ENCODE data around the gene CBFA2T3.
A peak's percentile ranks its signal among the peaks of the same experiment; 100 is the strongest.

CBFA2T3 gene

DNA sequence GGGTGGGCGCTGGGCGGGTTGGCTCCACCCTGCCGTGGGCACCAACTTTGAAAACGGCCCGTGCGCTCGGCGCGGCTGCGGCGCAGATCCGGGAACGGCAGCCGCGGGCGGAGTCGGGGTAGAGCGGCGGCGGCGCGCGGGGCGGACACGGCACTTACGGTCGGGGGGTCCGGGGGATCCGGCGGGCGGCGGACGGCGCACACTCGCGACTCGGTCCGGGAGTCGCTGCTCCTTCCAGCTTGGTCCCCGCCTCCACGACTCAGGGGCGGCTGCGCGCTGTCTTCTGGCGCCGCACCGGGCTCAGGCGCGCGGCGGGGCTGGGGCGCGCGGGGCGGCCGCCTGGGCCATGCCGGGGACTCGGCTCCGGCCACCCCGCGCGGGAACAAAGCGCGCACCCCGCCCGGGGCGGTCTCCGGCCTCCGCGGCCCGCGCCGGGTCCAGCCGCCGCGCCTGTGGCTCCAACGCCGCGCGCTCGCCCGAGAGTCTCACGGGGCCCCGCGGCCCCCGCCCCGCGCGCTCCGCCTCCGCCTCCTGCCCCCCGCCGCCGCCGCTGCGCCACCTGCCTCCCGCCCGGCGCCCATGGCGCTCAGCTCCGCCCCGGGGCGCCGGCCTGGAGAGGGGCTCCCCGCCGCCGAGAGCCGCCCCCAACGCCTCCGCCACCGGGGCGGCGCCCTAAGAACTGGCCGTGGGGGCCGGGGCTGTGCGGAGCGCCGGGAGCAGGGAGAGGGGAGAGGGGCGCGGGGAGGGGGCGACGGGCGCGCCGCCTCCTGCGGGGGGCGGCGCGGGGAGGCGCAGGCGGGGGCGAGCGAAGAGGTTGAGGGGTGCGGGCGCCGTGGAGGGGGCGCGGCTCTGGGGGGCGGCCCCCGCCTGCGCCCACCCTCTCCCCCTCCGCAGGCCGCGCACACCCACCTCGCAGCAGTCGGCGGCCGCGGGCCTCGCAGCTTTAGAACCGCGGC, 35.9 kb downstream of the CBFA2T3 start:
- TF ChIP-seq, protein P1, sequence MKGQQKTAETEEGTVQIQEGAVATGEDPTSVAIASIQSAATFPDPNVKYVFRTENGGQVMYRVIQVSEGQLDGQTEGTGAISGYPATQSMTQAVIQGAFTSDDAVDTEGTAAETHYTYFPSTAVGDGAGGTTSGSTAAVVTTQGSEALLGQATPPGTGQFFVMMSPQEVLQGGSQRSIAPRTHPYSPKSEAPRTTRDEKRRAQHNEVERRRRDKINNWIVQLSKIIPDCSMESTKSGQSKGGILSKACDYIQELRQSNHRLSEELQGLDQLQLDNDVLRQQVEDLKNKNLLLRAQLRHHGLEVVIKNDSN (IDR thresholded peaks at IDR 0.05) = no peak
- TF ChIP-seq ZBTB7A (IDR thresholded peaks at IDR 0.05; ENCODE audit: low read depth) (peak; percentile 1; the same call in 1 of the 2 replicates), EGR1 (IDR thresholded peaks at IDR 0.05) (peak; percentile 24; the same call in 1 of the 2 replicates), TCF12 (IDR thresholded peaks at IDR 0.05; ENCODE audit: low read depth) (no peak), NFIC (IDR thresholded peaks at IDR 0.05) (no peak), CREB1 (IDR thresholded peaks at IDR 0.05; ENCODE audit: low read depth) (no peak), TEAD4 (IDR thresholded peaks at IDR 0.05) (no peak), EP300 (IDR thresholded peaks at IDR 0.05; ENCODE audit: borderline replicate concordance) (no peak), FOXM1 (IDR thresholded peaks at IDR 0.05; ENCODE audit: borderline replicate concordance, low read depth) (no peak), CEBPB (IDR thresholded peaks at IDR 0.05) (no peak), TAF1 (IDR thresholded peaks at IDR 0.05; ENCODE audit: low read depth) (no peak), RAD21 (IDR thresholded peaks at IDR 0.05; ENCODE audit: low read depth) (no peak), REST (IDR thresholded peaks at IDR 0.05; ENCODE audit: low read depth) (no peak), YY1 (IDR thresholded peaks at IDR 0.05; ENCODE audit: low read depth) (no peak)
- TF ChIP-seq, protein P2, sequence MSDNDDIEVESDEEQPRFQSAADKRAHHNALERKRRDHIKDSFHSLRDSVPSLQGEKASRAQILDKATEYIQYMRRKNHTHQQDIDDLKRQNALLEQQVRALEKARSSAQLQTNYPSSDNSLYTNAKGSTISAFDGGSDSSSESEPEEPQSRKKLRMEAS (IDR thresholded peaks at IDR 0.05) = no peak

GRCh38 chr16:88939972-88940861, 36.8 kb downstream of the CBFA2T3 start:
- TF ChIP-seq TCF12 (IDR thresholded peaks at IDR 0.05; ENCODE audit: low read depth) = no peak
- peak; percentile 15; the same call in 1 of the 2 replicates for TF ChIP-seq ZBTB7A (IDR thresholded peaks at IDR 0.05; ENCODE audit: low read depth)

DNA sequence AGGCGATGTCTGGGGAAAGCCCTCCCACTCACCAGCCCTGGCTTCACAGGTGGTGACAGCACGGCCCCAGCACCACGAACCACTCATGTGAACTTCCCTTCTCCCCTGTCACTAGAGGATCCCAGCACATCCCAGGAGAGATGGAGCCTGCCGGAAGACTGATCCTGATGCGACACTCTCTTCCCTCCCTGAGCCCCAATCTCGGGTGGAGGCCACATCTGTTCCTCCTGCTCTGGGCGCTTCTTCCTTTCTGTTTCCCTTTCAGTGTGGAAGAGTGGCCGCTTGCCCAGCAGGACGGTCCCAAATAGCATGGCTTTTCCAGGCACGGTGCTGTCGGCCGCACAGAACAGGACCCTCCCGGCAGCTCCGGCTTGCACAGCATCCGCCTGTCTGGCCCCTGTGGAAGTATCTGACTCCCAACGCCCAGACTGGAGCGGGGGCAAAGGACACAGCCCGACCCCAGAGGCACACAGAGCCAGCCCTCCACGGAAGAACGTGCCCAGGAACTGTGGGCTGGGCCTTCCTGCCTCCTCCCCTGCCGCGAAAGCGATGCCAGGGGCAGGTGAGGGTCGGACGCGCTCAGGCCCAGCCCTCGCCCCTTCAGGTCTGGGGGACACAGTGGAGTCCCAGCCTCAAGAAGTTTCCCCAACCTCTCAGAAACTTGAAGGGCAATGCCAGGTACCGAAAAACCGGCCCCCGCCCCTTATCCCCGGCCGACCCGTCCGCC, 37.6 kb downstream of the CBFA2T3 start:
- TF ChIP-seq RAD21 (IDR thresholded peaks at IDR 0.05; ENCODE audit: low read depth) (no peak), TCF12 (IDR thresholded peaks at IDR 0.05; ENCODE audit: low read depth) (no peak), REST (IDR thresholded peaks at IDR 0.05; ENCODE audit: low read depth) (no peak), NFIC (IDR thresholded peaks at IDR 0.05) (no peak), YY1 (IDR thresholded peaks at IDR 0.05; ENCODE audit: low read depth) (no peak), EGR1 (IDR thresholded peaks at IDR 0.05) (no peak), CEBPB (IDR thresholded peaks at IDR 0.05) (no peak), TEAD4 (IDR thresholded peaks at IDR 0.05) (no peak), TAF1 (IDR thresholded peaks at IDR 0.05; ENCODE audit: low read depth) (no peak), FOXM1 (IDR thresholded peaks at IDR 0.05; ENCODE audit: borderline replicate concordance, low read depth) (no peak), EP300 (IDR thresholded peaks at IDR 0.05; ENCODE audit: borderline replicate concordance) (no peak), CREB1 (IDR thresholded peaks at IDR 0.05; ENCODE audit: low read depth) (no peak)
- TF ChIP-seq, protein P2 (IDR thresholded peaks at IDR 0.05) = no peak

- TF ChIP-seq EGR1 (IDR thresholded peaks at IDR 0.05) (no peak), NFIC (IDR thresholded peaks at IDR 0.05) (no peak), TCF12 (IDR thresholded peaks at IDR 0.05; ENCODE audit: low read depth) (no peak), CEBPB (IDR thresholded peaks at IDR 0.05) (no peak), REST (IDR thresholded peaks at IDR 0.05; ENCODE audit: low read depth) (no peak), ZBTB7A (IDR thresholded peaks at IDR 0.05; ENCODE audit: low read depth) (no peak), EP300 (IDR thresholded peaks at IDR 0.05; ENCODE audit: borderline replicate concordance) (no peak), FOXM1 (IDR thresholded peaks at IDR 0.05; ENCODE audit: borderline replicate concordance, low read depth) (no peak), YY1 (IDR thresholded peaks at IDR 0.05; ENCODE audit: low read depth) (no peak), TEAD4 (IDR thresholded peaks at IDR 0.05) (no peak), CREB1 (IDR thresholded peaks at IDR 0.05; ENCODE audit: low read depth) (no peak), TAF1 (IDR thresholded peaks at IDR 0.05; ENCODE audit: low read depth) (no peak), RAD21 (IDR thresholded peaks at IDR 0.05; ENCODE audit: low read depth) (no peak)
- TF ChIP-seq, protein P1 (IDR thresholded peaks at IDR 0.05) = no peak
- TF ChIP-seq, protein P2 (IDR thresholded peaks at IDR 0.05) = no peak
Observed at GRCh38 chr16:88938777-88939244, 38.2 kb downstream of the CBFA2T3 start.
